ENCODE data around the gene CLCN7. TPM values are rescaled to one million over a fixed set of nuclear protein-coding genes. Genes with fewer than 3 reads are reported as not detected.

The CLCN7 gene
- total RNA-seq, 3 donors from 2014 or later (not counting 1 experiment from before 2014, with no cell fraction given): 117 to 125 (median 118) TPM

DNA sequence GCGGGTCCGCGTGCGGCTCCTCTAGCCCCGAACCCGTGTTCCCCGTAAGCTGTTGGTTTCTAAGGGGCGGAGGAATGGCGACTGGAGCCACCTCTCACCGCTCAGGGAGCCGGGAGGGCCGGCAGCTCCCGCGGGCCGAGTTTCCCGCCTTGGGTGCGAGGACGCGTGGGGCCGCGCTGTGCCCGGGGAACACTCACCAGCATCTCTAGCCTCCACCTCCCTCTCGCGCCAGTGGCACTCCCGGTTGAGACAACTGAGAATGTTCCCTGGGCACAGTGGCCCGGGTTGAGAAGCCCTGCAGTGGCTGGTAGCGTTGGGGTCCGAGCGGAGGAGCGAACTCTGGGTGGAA lies 18.9 kb upstream of the CLCN7 start:
- peak overlapping the region; percentile 90 for H3K4me3 Mint-ChIP-seq
- no peaks in the 10 kb centered on the region for H3K9me3 ChIP-seq (ENCODE audit: control insufficient read depth, insufficient read depth, low read length)
- WGBS (ENCODE audit: insufficient coverage): 1% methylated on average over 30 of the region's 30 CpGs
- peak overlapping the region; percentile 86 for H3K4me3 ChIP-seq (ENCODE audit: low read length)
- H3K9me3 Mint-ChIP-seq: no peaks in the 10 kb centered on the region
- TF ChIP-seq, protein P1, sequence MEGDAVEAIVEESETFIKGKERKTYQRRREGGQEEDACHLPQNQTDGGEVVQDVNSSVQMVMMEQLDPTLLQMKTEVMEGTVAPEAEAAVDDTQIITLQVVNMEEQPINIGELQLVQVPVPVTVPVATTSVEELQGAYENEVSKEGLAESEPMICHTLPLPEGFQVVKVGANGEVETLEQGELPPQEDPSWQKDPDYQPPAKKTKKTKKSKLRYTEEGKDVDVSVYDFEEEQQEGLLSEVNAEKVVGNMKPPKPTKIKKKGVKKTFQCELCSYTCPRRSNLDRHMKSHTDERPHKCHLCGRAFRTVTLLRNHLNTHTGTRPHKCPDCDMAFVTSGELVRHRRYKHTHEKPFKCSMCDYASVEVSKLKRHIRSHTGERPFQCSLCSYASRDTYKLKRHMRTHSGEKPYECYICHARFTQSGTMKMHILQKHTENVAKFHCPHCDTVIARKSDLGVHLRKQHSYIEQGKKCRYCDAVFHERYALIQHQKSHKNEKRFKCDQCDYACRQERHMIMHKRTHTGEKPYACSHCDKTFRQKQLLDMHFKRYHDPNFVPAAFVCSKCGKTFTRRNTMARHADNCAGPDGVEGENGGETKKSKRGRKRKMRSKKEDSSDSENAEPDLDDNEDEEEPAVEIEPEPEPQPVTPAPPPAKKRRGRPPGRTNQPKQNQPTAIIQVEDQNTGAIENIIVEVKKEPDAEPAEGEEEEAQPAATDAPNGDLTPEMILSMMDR (IDR thresholded peaks at IDR 0.05): no peak
- H3K27me3 Mint-ChIP-seq (ENCODE audit: low read depth in 2 of 2): no peaks in the 10 kb centered on the region
- H3K27ac ChIP-seq (ENCODE audit: low read length): no peak overlapping the region
- peak overlapping the region in 1 of 2 donors; percentile 94 for H3K27ac Mint-ChIP-seq
- no peaks in the 10 kb centered on the region for H3K36me3 Mint-ChIP-seq
- ATAC-seq: peak in 1 of 3 donors; percentile 2
- intact Hi-C loops (cut with micrococcal nuclease): loop anchor here (1.0 kb wide), 1 partner anchor 18 kb away; the partner anchor contains the start of gene CLCN7
- H3K4me1 ChIP-seq (ENCODE audit: control insufficient read depth, insufficient read depth, low read length): peaks cover 23% of the 10 kb centered on the region
- peaks cover 9 to 16% of the 10 kb centered on the region in 2 donors for H3K4me1 Mint-ChIP-seq
- no peak for DNase-seq
- peaks cover 8% of the 10 kb centered on the region for H3K36me3 ChIP-seq (ENCODE audit: control insufficient read depth, insufficient read depth, low read length)
- no peaks in the 10 kb centered on the region for H3K27me3 ChIP-seq (ENCODE audit: control insufficient read depth, insufficient read depth, low read length)

DNA sequence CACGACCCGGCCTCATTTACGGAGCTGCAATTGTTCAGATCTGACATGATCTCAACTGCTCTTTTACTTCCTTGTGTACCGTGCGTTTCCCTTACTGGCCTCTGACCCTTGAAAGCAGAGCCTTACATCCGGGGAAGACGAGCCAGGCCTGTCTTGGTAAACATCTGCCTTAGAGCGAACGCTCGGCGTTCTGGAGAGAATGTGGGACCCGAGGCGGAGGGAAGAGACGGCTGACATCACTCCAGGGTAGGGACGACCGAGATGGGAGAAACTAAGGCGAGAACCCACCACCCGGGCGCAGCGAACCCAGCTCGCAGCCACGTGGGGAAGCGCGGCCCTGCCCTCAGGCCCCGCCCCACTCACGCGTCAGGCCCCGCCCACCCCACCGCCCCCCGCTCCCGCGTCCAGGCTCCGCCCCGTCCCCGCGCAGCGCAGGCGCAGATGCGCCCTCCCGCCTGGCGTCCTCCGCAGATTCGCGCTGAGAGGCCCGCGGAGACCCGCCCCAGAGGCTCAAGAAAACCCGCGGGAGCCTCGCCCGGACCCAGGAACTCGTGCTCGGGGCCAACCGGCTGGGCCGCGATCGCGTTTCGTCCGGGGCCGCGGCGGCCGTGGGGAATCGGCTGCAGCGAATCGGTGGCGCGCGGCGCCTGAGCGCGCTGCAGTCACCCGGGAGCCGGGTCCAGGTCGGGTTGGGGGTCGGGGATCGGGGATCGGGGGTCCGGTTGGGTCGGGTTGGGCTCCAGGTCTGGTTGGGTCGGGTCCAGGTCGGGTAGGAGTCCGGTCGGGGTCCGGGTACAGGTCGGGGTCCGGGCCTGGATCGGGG lies 18.3 kb upstream of the CLCN7 start, which contains the start of gene TELO2:
TSS of gene TELO2 (plus strand) at position 438 of the 823 bp plus-strand sequence. CDS start 922 bp downstream, outside the sequence.
- Mint-ChIP-seq H3K36me3 (no peaks in the 10 kb centered on the region), H3K9me3 (no peaks in the 10 kb centered on the region), H3K4me3 (peak within 1 kb of the TSS; percentile 90), H3K27me3 (ENCODE audit: low read depth in 2 of 2) (peaks cover 0 to 2% of the 10 kb centered on the region in 2 donors), H3K4me1 (peaks cover 9 to 16% of the 10 kb centered on the region in 2 donors), H3K27ac (peak within 1 kb of the TSS; percentile 92 to 94)
- peak; percentile 93 to 95 (median 95) for ATAC-seq
- H3K9me3 ChIP-seq (ENCODE audit: control insufficient read depth, insufficient read depth, low read length): no peaks in the 10 kb centered on the region
- under 1% methylated on average over 89 of the region's 89 CpGs for WGBS (ENCODE audit: insufficient coverage)
- H3K27ac ChIP-seq (ENCODE audit: low read length): peak within 1 kb of the TSS; percentile 88
- no peaks in the 10 kb centered on the region for H3K27me3 ChIP-seq (ENCODE audit: control insufficient read depth, insufficient read depth, low read length)
- TF ChIP-seq, protein P1 (IDR thresholded peaks at IDR 0.05): no peak
- H3K4me3 ChIP-seq (ENCODE audit: low read length): peak within 1 kb of the TSS; percentile 86
- peaks cover 8% of the 10 kb centered on the region for H3K36me3 ChIP-seq (ENCODE audit: control insufficient read depth, insufficient read depth, low read length)
- DNase-seq: peak; percentile 86 to 95
- intact Hi-C loops (cut with micrococcal nuclease): loop anchor here (1.0 kb wide), 1 partner anchor 18 kb away; the partner anchor contains the start of gene CLCN7
- peaks cover 23% of the 10 kb centered on the region for H3K4me1 ChIP-seq (ENCODE audit: control insufficient read depth, insufficient read depth, low read length)

DNA sequence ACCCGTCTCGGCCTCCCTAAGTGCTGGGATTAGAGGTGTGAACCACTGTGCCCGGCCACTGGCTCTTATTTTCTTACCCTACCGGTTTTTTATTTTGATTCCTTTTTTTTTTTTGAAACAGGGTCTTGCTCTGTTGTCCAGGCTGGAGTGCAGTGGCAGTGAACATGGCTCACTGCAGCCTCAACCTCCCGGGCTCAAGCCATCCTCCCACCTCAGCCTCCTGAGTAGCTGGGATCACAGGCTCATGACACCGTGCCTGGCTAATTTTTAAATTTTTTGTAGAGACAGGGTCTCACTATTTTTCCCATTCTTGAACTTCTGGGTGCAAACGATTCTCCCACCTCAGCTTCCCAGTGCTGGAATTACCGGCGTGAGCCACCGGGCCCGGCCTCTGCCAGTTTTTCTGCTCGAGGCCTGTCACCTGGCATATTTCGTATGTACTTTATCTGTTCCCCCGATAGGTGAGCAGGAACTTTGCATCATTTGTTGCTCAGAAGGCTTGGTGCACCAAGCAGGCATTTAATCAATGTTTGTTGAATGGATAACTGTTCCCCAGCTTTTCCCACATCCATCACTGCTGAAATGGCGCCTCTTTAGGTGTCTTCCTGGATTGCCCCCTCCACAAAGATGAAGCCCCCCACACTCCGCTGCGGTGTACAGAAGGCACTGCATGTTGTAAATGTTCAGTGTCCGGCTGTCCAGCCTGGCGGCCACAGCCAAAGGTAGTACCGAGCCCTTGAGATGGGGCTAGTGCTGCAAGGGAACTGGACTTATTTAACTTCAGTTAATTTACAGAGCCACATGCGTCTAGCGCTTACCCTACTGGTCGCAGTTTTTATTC lies 17.5 kb upstream of the CLCN7 start:
- peaks cover 0 to 2% of the 10 kb centered on the region in 2 donors for H3K27me3 Mint-ChIP-seq (ENCODE audit: low read depth in 2 of 2)
- H3K9me3 Mint-ChIP-seq: no peaks in the 10 kb centered on the region
- TF ChIP-seq, protein P1 (IDR thresholded peaks at IDR 0.05): no peak
- peak overlapping the region; percentile 88 for H3K27ac ChIP-seq (ENCODE audit: low read length)
- no peaks in the 10 kb centered on the region for H3K36me3 Mint-ChIP-seq
- DNase-seq (no peak), ATAC-seq (no peak)
- H3K4me3 ChIP-seq (ENCODE audit: low read length): peak overlapping the region; percentile 86
- peak overlapping the region; percentile 90 for H3K4me3 Mint-ChIP-seq
- H3K27ac Mint-ChIP-seq: peak overlapping the region; percentile 92 to 94
- H3K27me3 ChIP-seq (ENCODE audit: control insufficient read depth, insufficient read depth, low read length): no peaks in the 10 kb centered on the region
- H3K9me3 ChIP-seq (ENCODE audit: control insufficient read depth, insufficient read depth, low read length): no peaks in the 10 kb centered on the region
- WGBS (ENCODE audit: insufficient coverage): 94% methylated on average over 23 of the region's 23 CpGs
- peaks cover 23% of the 10 kb centered on the region for H3K4me1 ChIP-seq (ENCODE audit: control insufficient read depth, insufficient read depth, low read length)
- H3K4me1 Mint-ChIP-seq: peaks cover 9 to 16% of the 10 kb centered on the region in 2 donors
- H3K36me3 ChIP-seq (ENCODE audit: control insufficient read depth, insufficient read depth, low read length): peaks cover 8% of the 10 kb centered on the region
- intact Hi-C loops (cut with micrococcal nuclease): no loop called here
